Fibroblast of gingiva (primary cell): ENCODE data around the gene RNASEH2C.
A peak's percentile ranks its signal among the peaks of the same experiment; 100 is the strongest.
"Not testable (repeated sequence)": the region's sequence is repeated elsewhere in the genome, so short reads cannot be mapped to it uniquely, and the experiment has no call there.

ENCODE experiments used
- DNase-seq: peaks from one replicate; pipeline ENCODE4 v3.0.0-alpha.2; 2011; ENCODE audit warnings: low read depth

The RNASEH2C gene

GRCh38 chr11:65716774-65717405, 3.7 kb downstream of the RNASEH2C start:
- no peak for DNase-seq

GRCh38 chr11:65716302-65716701, 4.3 kb downstream of the RNASEH2C start:
- no peak for DNase-seq

GRCh38 chr11:65714433-65714832, 6.2 kb downstream of the RNASEH2C start:
- DNase-seq = no peak

- DNase-seq = no peak
These were observed 7.2 kb downstream of the RNASEH2C start for GRCh38 chr11:65713212-65713969.

GRCh38 chr11:65712633-65713076, 7.9 kb downstream of the RNASEH2C start:
- DNase-seq = no peak

- DNase-seq = peak; percentile 97
These were observed 8.6 kb downstream of the RNASEH2C start, which contains the start of gene KAT5 for GRCh38 chr11:65711785-65712632. Gene KAT5, plus strand, starts transcription at chr11:65712252. Its CDS starts 16 bp downstream, at chr11:65712268.

- DNase-seq = no peak
These were observed 10.2 kb downstream of the RNASEH2C start for GRCh38 chr11:65710421-65710820.

GRCh38 chr11:65709661-65710060, 10.9 kb downstream of the RNASEH2C start:
- DNase-seq = no peak

GRCh38 chr11:65708451-65708850, 12.1 kb downstream of the RNASEH2C start:
- no peak for DNase-seq

GRCh38 chr11:65707002-65707401, 13.6 kb downstream of the RNASEH2C start:
- DNase-seq = not testable (repeated sequence)

- peak; percentile 17 for DNase-seq
These were observed 14.3 kb downstream of the RNASEH2C start for GRCh38 chr11:65706303-65706763.

- DNase-seq = no peak
These were observed 16.8 kb downstream of the RNASEH2C start for GRCh38 chr11:65703846-65704245.

- DNase-seq = no peak
These were observed 18.9 kb downstream of the RNASEH2C start for GRCh38 chr11:65701686-65702085.

- no peak for DNase-seq
These were observed 20.2 kb downstream of the RNASEH2C start for GRCh38 chr11:65700399-65700798.

GRCh38 chr11:65699306-65699705, 21.3 kb downstream of the RNASEH2C start:
- no peak for DNase-seq

- no peak for DNase-seq
These were observed 22.4 kb downstream of the RNASEH2C start for GRCh38 chr11:65698205-65698604.

GRCh38 chr11:65696802-65697552, 23.6 kb downstream of the RNASEH2C start:
- no peak for DNase-seq

- DNase-seq = no peak
These were observed 24.9 kb downstream of the RNASEH2C start for GRCh38 chr11:65695459-65696241.

GRCh38 chr11:65692367-65692766, 28.2 kb downstream of the RNASEH2C start:
- no peak for DNase-seq

GRCh38 chr11:65691847-65692246, 28.8 kb downstream of the RNASEH2C start:
- not testable (repeated sequence) for DNase-seq

- DNase-seq = no peak
These were observed 34.6 kb downstream of the RNASEH2C start for GRCh38 chr11:65685981-65686380.
